IMR-90 (cell line): ENCODE data around the gene SLC26A2. TPM values are rescaled to one million over a fixed set of nuclear protein-coding genes. Genes with fewer than 3 reads are reported as not detected.

Experiments used
- ATAC-seq: fragments of 200-7000 bp; cut with Tn5 transposase; 2 replicates; pipeline ENCODE4 v1.9.1; 2020; ENCODE audit warnings: low read depth, mild to moderate bottlenecking, moderate library complexity
- BruUV-seq: library from RNA; stranded (reverse); fragments of 400-500 nt; replicated peaks from 2 replicates; lab custom pipeline; 2021; lab: Mats Ljungman, UMichigan
- CTCF ChIA-PET: fragments of 300-600 bp; formaldehyde crosslinking; extraction: SDS; loops from one replicate; lab custom pipeline; 2021; ENCODE audit warnings: antibody characterized with exemption; lab: Yijun Ruan, JAX
- POLR2A ChIA-PET: fragments of 300-600 bp; sonication (Branson Sonifier 250); formaldehyde crosslinking; loops from one replicate; lab custom pipeline; 2022; ENCODE audit warnings: antibody characterized with exemption; ENCODE audit not compliant: unreplicated experiment; lab: Charles Lee
- DNase-seq: peaks from one replicate; pipeline ENCODE4 v3.0.0; 2013
- H2AFZ ChIP-seq: replicated peaks from 2 replicates; pipeline ENCODE3; 2013; ENCODE audit warnings: low read length, mild to moderate bottlenecking; ENCODE audit not compliant: poor library complexity
- H2AK5ac ChIP-seq: 2 replicates; pipeline ENCODE4 v1.6.1; 2013; ENCODE audit warnings: low read depth, low read length, inconsistent platforms
- H2AK9ac ChIP-seq: replicated peaks from 2 replicates; pipeline ENCODE3; 2013; ENCODE audit warnings: mild to moderate bottlenecking, low read depth, low read length, moderate library complexity; ENCODE audit not compliant: poor library complexity
- H2BK120ac ChIP-seq: 2 replicates; pipeline ENCODE4 v1.6.1; 2013; ENCODE audit warnings: low read depth, low read length, inconsistent platforms
- H2BK15ac ChIP-seq: 3 replicates; pipeline ENCODE4 v1.6.1; 2013; ENCODE audit warnings: low read depth, low read length, inconsistent platforms
- H2BK20ac ChIP-seq: 2 replicates; pipeline ENCODE4 v1.6.1; 2013; ENCODE audit warnings: low read depth, mild to moderate bottlenecking, inconsistent platforms, low read length, moderate library complexity
- H2BK5ac ChIP-seq: 2 replicates; pipeline ENCODE4 v1.6.1; 2013; ENCODE audit warnings: mild to moderate bottlenecking, low read depth, low read length, inconsistent platforms; ENCODE audit not compliant: poor library complexity, severe bottlenecking
- H3K14ac ChIP-seq: replicated peaks from 2 replicates; pipeline ENCODE4 v1.6.1; 2013; ENCODE audit warnings: low read depth, low read length, inconsistent platforms
- H3K18ac ChIP-seq: 2 replicates; pipeline ENCODE4 v1.6.1; 2013; ENCODE audit warnings: low read depth, low read length, control low read depth
- H3K23ac ChIP-seq: 2 replicates; pipeline ENCODE4 v1.6.1; 2013; ENCODE audit warnings: low read depth, low read length, inconsistent platforms
- H3K27ac ChIP-seq: 2 replicates; pipeline ENCODE4 v1.5.1; 2013; ENCODE audit warnings: mild to moderate bottlenecking, control low read depth, low read length; ENCODE audit not compliant: insufficient read depth
- H3K27me3 ChIP-seq: 2 replicates; pipeline ENCODE4 v1.6.1; 2013; ENCODE audit warnings: low read length; ENCODE audit not compliant: control insufficient read depth, insufficient read depth
- H3K36me3 ChIP-seq: 2 replicates; pipeline ENCODE4 v1.6.1; 2013; ENCODE audit warnings: low read length, mixed read lengths; ENCODE audit not compliant: control insufficient read depth, insufficient read depth
- H3K4ac ChIP-seq: 2 replicates; pipeline ENCODE4 v1.6.1; 2013; ENCODE audit warnings: low read depth, low read length, inconsistent platforms
- H3K4me1 ChIP-seq: 2 replicates; pipeline ENCODE4 v1.6.1; 2013; ENCODE audit warnings: low read length, mixed read lengths; ENCODE audit not compliant: control insufficient read depth, insufficient read depth
- H3K4me2 ChIP-seq: 2 replicates; pipeline ENCODE4 v1.6.1; 2013; ENCODE audit warnings: low read depth, mild to moderate bottlenecking, control low read depth, low read length, moderate library complexity
- H3K4me3 ChIP-seq: 2 replicates; pipeline ENCODE4 v1.5.1; 2013; ENCODE audit warnings: low read depth, mild to moderate bottlenecking, control low read depth, low read length, moderate library complexity; ENCODE audit not compliant: insufficient read depth
- H3K56ac ChIP-seq: 2 replicates; pipeline ENCODE4 v1.6.1; 2013; ENCODE audit warnings: low read length, inconsistent platforms; ENCODE audit not compliant: insufficient read depth; ENCODE audit errors: extremely low read depth
- H3K79me1 ChIP-seq, 2 experiments: 2 replicates each; pipeline ENCODE4 v1.6.1; 2013; ENCODE audit warnings: low read length in 2 of 2, inconsistent platforms in 1 of 2, low read depth in 1 of 2
- H3K9ac ChIP-seq: 2 replicates; pipeline ENCODE4 v1.6.1; 2013; ENCODE audit warnings: low read depth, low read length, control low read depth
- H3K9me1 ChIP-seq: 2 replicates; pipeline ENCODE4 v1.6.1; 2013; ENCODE audit warnings: low read length, inconsistent platforms; ENCODE audit not compliant: insufficient read depth
- H3K9me3 ChIP-seq: 2 replicates; pipeline ENCODE4 v1.6.1; 2013; ENCODE audit warnings: low read length; ENCODE audit not compliant: control insufficient read depth, insufficient read depth
- H4K20me1 ChIP-seq: 2 replicates; pipeline ENCODE4 v1.6.1; 2013; ENCODE audit warnings: low read length, inconsistent platforms; ENCODE audit not compliant: insufficient read depth
- H4K5ac ChIP-seq: 2 replicates; pipeline ENCODE4 v1.6.1; 2013; ENCODE audit warnings: mild to moderate bottlenecking, low read depth, low read length, control low read depth
- H4K8ac ChIP-seq, 2 experiments: 2 replicates each; pipeline ENCODE4 v1.6.1; 2013; ENCODE audit warnings: low read depth in 2 of 2, low read length in 2 of 2, control low read depth in 1 of 2, inconsistent platforms in 1 of 2
- H4K91ac ChIP-seq: 2 replicates; pipeline ENCODE4 v1.6.1; 2013; ENCODE audit warnings: low read depth, low read length, inconsistent platforms; ENCODE audit not compliant: insufficient read depth
- CEBPB ChIP-seq: IDR thresholded peaks from 2 replicates; pipeline ENCODE4 v1.6.1; 2012; ENCODE audit warnings: low read depth, low read length, improper control_type of control experiment
- NFE2L2 ChIP-seq: fragments of 150-350 bp; IDR thresholded peaks from 2 replicates; pipeline ENCODE4 v1.6.1; 2016; ENCODE audit warnings: low read depth, mild to moderate bottlenecking, low read length
- RAD21 ChIP-seq: IDR thresholded peaks from 2 replicates; pipeline ENCODE4 v1.6.1; 2012; ENCODE audit warnings: low read length, improper control_type of control experiment
- SMC3 ChIP-seq: fragments of 150-350 bp; IDR thresholded peaks from 2 replicates; pipeline ENCODE4 v1.6.1; 2016; ENCODE audit warnings: low read depth, mild to moderate bottlenecking, antibody characterized with exemption, low read length, moderate library complexity
- WGBS, 2 experiments: methylation state at CpG; one replicate each; pipeline versions ENCODE4 v1.1.5 to v1.1.7; 2013; ENCODE audit warnings: missing lambda C conversion rate in 2 of 2; ENCODE audit not compliant: insufficient read length in 1 of 2; ENCODE audit errors: extremely low coverage in 2 of 2; 5-methylcytosine and 5-hydroxymethylcytosine counted together
- dilution Hi-C: fragments of 300-500 bp; cut with HindIII; formaldehyde crosslinking; loops from one replicate; pipeline ENCODE4 v1.14.3; 2018; ENCODE audit warnings: low sequenced_read_pairs; ENCODE audit not compliant: unreplicated experiment
- in situ Hi-C: fragments of 300-500 bp; cut with MboI; formaldehyde crosslinking; loops from 3 replicates; pipeline ENCODE4 v1.14.3; 2019; ENCODE audit warnings: low sequenced_read_pairs, inconsistent platforms, mixed read lengths
- intact Hi-C: fragments of 100-400 bp; cut with micrococcal nuclease; formaldehyde crosslinking; loops from 2 replicates; pipeline ENCODE4 v1.10.0; 2022
- polyA plus RNA-seq, 3 experiments: library from polyadenylated mRNA; depleted of rRNA; stranded (reverse); fragments of >200 nt; gene quantifications; 2 replicates each; pipeline ENCODE4 v1.2.3, GENCODE V29; 2012; ENCODE audit warnings: low replicate concordance in 1 of 3
- total RNA-seq: library from RNA; depleted of rRNA; stranded (reverse); fragments of >200 nt; gene quantifications from 2 replicates; pipeline ENCODE4 v1.2.3, GENCODE V29; 2012
- TF ChIP-seq, protein P1 (sequence below): conservative IDR thresholded peaks from 2 replicates; pipeline ENCODE4 v1.5.1; 2012; ENCODE audit warnings: mild to moderate bottlenecking, low read depth, low read length, improper control_type of control experiment

The SLC26A2 gene
- total and polyA plus RNA-seq, 2 of the 4 experiments (the other 2 are of a cell fraction): 2.2 to 9.9 TPM

DNA sequence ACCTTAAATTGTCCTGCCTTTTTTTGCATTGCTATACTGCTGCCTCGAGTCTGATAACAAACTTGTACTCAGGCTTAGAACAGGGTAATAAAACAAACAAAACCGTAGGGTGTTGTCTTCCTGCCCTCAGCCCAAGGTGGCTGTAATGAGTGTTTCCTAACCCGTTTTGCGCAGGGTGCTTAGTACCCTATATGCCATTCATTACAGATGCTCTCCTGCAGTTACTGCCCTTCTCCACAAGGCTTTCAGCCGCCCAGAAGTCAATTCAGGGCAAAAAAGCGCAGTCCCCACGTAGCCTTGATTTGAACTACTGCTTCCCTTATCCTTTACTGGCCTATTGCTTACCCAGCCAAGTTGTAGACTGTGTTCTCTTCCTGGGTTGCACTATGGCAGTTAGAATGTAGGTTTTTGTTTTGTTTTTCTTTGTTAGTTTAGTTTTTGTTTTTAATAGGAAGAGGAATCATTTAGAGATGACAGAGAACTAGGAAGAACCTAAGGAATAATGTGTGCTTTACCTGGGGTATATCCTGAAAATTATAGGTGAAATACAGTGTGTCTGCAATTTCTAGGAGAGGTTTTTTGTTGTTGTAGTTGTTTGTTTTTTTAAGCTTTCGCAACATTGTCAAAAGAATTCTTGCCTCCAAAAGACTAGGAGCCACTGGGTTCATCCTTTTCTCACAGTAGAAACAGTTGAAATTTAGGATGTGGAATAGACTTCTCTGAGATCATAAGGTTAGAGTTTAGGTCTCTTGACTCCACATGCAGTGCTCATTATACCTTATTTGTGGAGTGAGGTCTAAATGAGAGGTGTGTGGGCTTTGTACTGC lies 41.3 kb downstream of the SLC26A2 start:
- H2BK15ac ChIP-seq: no peak overlapping the region
- POLR2A ChIA-PET: interaction anchor here (0.6 kb wide), 1 partner anchor 477 kb away, joined by 3 read pairs; no protein-coding TSS in a partner anchor
- in situ Hi-C loops (loop anchor here (10.0 kb wide), 1 partner anchor 213 kb away; no protein-coding TSS in a partner anchor), dilution Hi-C loops (no loop called here), intact Hi-C loops (loop anchor here (1.0 to 10.0 kb wide), 4 partner anchors 110 to 433 kb away; partner anchors contain the start of gene TCOF1)
- H2BK120ac ChIP-seq: no peak overlapping the region
- WGBS, 2 experiments: 0% methylated on average over 1 of the region's 8 CpGs; no CpG with 5 or more reads in 1 of the 2 experiments
- H3K79me1 ChIP-seq: peaks cover 22 to 67% of the 10 kb centered on the region in 2 experiments
- peak overlapping the region; percentile 99 for H3K4me2 ChIP-seq
- H3K27me3 ChIP-seq: no peaks in the 10 kb centered on the region
- H3K9me3 ChIP-seq: no peaks in the 10 kb centered on the region
- H3K27ac ChIP-seq: peak overlapping the region; percentile 75
- peak overlapping the region; percentile 94; the same call in 1 of the 2 replicates for H3K23ac ChIP-seq
- H3K18ac ChIP-seq: no peak overlapping the region
- peak overlapping the region; percentile 59; the same call in 1 of the 2 replicates for H2AK5ac ChIP-seq
- ATAC-seq: peak; percentile 60
- BruUV-seq: TSS peak; percentile 45
- no peak overlapping the region for H4K91ac ChIP-seq
- TF ChIP-seq, protein P1, sequence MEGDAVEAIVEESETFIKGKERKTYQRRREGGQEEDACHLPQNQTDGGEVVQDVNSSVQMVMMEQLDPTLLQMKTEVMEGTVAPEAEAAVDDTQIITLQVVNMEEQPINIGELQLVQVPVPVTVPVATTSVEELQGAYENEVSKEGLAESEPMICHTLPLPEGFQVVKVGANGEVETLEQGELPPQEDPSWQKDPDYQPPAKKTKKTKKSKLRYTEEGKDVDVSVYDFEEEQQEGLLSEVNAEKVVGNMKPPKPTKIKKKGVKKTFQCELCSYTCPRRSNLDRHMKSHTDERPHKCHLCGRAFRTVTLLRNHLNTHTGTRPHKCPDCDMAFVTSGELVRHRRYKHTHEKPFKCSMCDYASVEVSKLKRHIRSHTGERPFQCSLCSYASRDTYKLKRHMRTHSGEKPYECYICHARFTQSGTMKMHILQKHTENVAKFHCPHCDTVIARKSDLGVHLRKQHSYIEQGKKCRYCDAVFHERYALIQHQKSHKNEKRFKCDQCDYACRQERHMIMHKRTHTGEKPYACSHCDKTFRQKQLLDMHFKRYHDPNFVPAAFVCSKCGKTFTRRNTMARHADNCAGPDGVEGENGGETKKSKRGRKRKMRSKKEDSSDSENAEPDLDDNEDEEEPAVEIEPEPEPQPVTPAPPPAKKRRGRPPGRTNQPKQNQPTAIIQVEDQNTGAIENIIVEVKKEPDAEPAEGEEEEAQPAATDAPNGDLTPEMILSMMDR: peak; percentile 54
- TF ChIP-seq CEBPB: peak; percentile 73
- TF ChIP-seq SMC3: peak; percentile 28; the same call in 1 of the 2 replicates
- TF ChIP-seq NFE2L2: no peak
- TF ChIP-seq RAD21: peak; percentile 59
- H3K14ac ChIP-seq: peak overlapping the region; percentile 82; the same call in 1 of the 2 replicates
- no peak overlapping the region for H2AK9ac ChIP-seq
- H3K36me3 ChIP-seq: peaks cover 12% of the 10 kb centered on the region
- H2BK5ac ChIP-seq: peak overlapping the region; percentile 32
- no peaks in the 10 kb centered on the region; the same call in 1 of the 2 replicates for H3K4me1 ChIP-seq
- H3K56ac ChIP-seq: 0 out of 2 replicates have a peak overlapping the region, but pooled peaks have one; percentile 70
- peak overlapping the region in 1 of 2 experiments; percentile 93; a peak in 2 of 4 replicates for H4K8ac ChIP-seq
- H3K4ac ChIP-seq: peak overlapping the region; percentile 90; the same call in 1 of the 2 replicates
- H2AFZ ChIP-seq: no peak overlapping the region
- no peak overlapping the region for H2BK20ac ChIP-seq
- CTCF ChIA-PET: interaction anchor here (3.2 kb wide), 1 partner anchor 168 kb away, joined by 10 read pairs; no protein-coding TSS in a partner anchor
- H4K5ac ChIP-seq: peak overlapping the region; percentile 3; the same call in 1 of the 2 replicates
- peaks cover 35% of the 10 kb centered on the region; the same call in 1 of the 2 replicates for H4K20me1 ChIP-seq
- H3K9me1 ChIP-seq: peaks cover 10% of the 10 kb centered on the region
- peak overlapping the region; percentile 62 for H3K4me3 ChIP-seq
- peak overlapping the region; percentile 81 for H3K9ac ChIP-seq
- DNase-seq: peak; percentile 75
